GM04503 (cell line): ENCODE results near the gene CCDC159.
A peak's percentile ranks its signal among the peaks of the same experiment; 100 is the strongest.
"Not testable (repeated sequence)": the region's sequence is repeated elsewhere in the genome, so short reads cannot be mapped to it uniquely, and the experiment has no call there.

Experiments used
- DNase-seq: peaks from one replicate; pipeline ENCODE4 v3.0.0-alpha.2; 2012; ENCODE audit warnings: low read depth

The CCDC159 gene

DNA sequence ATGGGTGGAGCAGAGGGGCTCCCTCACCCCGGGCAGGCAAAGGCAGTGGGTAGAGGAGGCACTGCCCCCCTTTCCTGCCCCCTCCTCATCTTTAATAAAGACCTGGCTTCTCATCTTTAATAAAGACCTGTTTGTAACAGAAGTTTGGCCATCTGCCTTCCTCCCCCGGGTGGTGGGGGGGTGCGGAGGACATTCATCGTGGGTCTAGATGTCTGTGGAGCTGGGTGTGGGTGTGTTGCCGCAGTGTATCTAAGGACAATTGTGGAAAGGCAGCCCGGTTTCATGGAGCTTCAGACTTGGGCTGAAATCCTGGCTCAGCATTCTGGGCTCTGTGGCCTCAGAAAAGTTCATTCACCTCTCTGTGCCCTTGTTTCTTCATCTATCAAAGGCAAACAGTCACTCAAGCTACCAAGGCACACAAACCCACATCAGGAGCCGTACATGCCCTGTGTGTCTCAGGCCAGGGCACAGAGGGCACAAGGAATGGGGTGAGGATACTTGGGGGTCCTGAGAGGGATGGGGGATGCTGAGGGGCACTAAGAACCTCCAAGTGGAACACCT is 19.3 kb downstream of the CCDC159 start:
- no peak for DNase-seq

DNA sequence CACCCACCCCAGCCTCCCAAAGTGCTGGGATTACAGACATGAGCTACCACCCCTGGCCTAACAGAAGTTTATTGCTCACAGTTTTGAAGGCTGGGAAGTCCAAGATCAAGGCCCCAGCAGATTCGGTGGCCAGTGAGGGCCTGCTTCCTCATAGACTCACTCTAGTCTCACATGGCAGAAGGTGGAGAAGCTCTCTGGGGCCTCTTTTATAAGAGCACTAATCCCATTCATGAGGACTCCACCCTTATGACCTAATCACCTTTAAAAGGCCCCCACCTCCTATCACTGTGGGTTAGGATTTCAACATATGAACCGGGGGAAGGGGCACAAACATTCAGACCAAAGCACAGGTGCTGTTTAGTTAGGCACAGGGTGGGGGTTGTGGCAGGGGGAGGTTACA is 21.2 kb downstream of the CCDC159 start:
- no peak for DNase-seq

DNA sequence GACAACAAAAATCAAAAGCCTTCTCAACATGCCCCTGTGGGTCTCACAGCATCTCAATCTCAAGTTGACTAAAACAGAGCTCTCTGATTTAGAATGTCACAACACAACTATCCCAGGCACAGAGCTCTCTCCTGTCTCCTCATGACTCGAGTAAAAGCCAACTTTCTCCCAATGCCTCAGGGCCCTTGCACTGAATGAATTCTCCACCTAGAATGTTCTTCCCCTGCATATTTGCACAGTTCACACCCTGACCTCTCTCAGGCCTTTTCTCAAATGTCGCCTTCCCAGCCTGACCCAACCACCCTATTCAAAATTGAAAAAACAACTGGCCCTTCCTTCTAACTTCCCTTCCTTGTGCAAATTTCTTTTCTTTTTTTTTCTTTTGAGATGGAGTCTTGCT is 24.4 kb downstream of the CCDC159 start:
- no peak for DNase-seq

DNA sequence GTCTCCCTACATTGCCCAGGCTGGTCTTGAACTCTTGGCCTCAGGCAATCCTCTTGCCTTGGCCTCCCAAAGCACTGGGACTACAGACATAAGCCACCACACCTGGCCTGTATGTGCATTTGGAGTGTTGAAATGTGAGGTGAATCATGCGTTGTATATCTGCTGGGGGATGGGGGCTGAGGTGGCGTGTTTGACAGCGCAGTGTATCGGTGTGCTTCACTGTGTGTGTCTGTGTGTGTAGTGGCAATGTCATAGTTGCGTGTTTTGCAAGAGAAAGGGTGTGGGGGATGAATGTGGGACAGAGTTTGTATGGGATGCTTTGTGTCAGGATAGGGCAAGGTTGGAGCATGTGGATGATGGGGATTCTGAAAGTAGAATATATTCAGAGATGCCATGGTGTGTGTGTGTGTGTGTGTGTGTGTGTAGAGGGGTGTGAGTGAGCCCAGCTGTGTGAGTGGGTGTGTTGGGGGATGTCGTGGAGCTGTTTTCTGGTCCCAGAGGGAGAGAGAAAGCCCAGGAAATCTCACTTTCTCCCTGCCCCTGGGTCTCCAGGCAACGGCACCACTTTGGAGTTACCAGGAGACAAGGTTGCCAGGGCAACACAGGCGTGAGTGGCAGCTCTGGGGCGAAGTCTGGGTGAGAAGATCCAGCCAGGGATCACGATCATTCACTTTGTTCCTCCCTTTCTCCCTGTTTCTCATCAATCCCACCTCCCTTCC is 27.0 kb downstream of the CCDC159 start:
- no peak for DNase-seq

DNA sequence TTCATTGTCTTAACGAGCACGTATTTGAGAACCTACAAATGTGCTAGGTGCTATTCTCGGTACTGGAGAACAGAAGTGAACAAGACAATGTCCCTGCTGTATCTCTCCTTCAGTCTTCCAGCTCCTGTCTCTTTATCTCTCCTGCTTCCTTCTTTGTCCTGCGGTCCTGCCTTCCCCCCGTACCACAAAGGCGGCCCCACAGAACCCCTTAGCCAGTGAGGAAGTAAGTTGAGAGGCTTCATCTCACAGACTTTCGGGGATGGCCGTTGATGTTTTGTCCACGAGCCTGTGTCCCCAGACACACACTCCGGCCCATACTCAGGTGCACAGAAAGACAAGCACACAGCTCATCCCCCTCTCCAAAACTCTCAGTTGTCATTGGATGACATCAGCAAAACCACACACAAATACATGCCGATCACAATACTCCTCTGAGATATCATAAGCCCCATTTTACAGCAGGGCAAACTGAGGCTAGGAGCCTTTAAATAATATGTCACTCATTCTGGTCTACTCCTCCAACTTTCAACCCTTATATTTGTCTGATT is 27.6 kb downstream of the CCDC159 start:
- DNase-seq: no peak

DNA sequence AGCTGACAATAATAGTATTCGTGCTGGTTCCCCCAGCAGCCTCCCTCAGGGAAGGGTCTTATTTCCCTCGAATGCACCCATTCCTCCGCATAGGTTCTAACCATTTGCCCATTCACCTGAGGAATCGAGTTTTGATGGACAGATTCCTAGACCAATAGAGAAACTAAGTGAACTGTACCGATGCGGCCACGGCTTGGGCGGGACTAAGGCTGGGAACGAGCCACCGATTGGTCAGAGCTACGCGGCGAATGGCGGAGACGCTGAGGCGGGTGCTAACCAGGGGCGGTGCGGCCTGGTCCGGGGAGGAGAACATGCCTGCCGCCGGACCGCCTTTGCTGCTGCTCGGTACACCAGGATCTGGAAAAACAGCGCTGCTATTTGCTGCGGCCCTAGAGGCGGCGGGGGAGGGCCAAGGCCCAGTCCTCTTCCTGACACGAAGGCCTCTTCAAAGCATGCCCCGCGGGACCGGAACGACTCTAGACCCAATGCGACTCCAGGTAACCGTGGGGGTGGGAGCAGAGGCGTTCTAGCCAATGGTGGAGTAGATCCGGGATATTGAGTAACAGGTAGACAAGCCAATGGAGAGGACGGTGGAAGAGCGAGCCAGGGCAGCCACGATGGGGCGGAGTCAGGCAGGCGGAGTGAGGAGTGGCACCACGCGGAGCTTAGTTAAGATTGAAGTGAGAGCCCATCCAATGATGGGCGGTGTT is 28.3 kb downstream of the CCDC159 start, which contains the start of gene SWSAP1:
Gene SWSAP1 (plus strand): TSS at position 234 of the 710 bp plus-strand sequence. CDS start 15 bp downstream, at position 249.
- DNase-seq: peak; percentile 97

DNA sequence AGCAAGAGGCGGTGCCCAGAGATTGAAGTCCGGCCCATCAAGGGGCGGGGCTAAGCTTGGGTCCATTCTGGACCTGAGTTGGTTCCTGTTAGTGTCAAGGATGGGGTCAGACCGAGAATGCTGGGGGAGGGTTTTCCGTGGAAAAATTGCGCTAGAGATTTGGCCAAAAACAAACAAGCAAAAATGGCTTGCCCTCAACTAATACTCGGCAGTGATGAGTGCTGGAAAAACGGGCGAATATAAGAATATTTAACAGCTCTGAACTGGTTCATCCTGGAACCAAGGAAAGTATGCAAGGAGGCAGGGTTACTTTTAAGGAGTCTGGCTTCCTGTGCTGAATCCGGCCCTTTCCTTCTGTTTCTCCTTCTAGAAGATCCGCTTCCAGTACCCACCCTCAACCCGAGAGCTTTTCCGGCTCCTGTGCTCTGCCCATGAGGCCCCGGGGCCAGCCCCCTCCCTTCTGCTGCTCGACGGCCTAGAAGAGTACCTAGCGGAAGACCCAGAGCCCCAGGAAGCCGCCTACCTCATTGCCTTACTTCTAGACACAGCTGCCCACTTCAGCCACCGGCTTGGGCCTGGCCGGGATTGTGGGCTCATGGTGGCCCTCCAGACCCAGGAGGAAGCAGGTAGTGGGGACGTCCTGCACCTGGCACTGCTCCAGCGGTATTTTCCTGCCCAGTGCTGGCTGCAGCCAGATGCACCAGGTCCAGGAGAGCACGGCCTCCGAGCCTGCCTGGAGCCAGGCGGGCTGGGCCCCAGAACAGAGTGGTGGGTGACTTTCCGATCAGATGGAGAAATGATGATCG is 29.0 kb downstream of the CCDC159 start:
- no peak for DNase-seq

DNA sequence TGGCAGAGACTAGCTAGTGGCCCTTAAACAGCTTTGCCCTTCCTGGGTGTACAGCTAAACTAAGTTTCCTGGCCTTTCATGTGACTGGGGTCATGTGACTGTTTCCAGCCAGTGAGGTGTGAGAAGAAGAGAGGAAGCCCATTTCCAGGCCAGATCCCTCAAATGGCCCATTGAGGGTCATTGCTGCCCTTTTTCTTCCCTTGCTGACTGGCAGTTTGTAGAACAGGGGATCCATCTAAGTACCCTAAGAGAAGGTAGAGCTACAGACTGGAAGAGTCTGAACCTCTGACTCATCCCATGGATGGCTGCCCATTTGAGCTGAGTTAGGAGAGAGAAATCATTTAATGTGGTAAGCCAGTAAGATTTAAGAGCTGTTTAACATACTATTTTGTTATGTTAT is 30.9 kb downstream of the CCDC159 start:
- DNase-seq: peak; percentile 78

DNA sequence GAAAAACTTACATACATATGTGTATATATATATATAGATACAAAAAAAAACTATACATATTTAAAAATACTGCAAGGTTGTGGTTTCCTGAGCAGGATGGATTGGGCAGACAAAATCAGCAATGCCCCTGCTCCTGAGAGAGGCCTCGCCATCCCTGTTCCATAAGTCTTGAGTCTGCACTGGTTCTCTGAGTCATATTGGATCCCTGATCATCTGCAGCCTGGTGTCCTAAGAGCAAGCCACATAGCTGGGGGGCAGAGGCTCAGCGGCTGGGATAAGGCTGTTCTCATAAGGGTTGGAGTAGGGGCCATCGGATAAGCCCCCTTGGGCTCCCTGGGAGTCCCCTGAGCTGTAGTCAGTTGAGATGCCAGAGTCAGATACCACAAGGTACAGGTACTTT is 31.4 kb downstream of the CCDC159 start:
- no peak for DNase-seq

DNA sequence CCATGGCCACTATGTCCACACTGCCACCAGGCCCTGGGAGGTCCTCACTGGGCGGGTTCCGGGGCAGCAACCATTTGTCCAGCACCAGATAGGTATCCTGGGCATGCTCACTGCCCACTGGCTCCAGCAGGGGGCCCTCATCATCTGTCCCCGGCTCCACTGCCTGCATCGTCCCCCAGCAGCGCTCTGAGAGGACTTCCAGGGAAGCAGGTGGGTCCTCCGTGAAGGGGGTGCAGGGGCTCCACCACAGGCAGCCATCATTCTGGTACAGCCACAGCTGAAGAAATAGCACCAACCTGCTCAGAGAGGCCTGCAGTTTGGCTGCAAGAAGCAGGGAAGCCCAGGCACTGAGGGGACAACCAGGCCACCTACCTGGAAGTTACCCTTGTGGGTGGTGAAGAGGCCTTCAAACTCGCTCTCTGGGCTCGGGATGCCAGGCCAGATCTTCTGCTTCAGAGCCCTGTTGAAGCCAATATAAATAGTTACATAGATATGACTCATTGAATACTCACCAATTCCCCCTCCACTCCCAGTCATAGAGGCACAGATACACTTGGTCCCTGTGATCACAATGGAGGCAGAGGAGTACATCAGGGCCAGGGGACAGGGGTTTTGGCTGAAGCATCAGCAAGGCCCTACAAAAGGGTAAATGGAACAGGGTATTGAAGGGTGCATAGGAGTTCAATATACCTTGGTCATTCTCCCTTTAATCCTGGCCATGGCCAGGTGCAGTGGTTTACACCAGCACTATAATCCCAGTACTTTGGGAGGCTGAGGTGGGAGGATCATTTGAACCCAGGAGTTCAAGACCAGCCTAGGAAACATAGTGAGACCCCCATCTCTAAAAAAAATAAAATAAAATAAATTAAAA is 32.2 kb downstream of the CCDC159 start:
- DNase-seq: no peak

DNA sequence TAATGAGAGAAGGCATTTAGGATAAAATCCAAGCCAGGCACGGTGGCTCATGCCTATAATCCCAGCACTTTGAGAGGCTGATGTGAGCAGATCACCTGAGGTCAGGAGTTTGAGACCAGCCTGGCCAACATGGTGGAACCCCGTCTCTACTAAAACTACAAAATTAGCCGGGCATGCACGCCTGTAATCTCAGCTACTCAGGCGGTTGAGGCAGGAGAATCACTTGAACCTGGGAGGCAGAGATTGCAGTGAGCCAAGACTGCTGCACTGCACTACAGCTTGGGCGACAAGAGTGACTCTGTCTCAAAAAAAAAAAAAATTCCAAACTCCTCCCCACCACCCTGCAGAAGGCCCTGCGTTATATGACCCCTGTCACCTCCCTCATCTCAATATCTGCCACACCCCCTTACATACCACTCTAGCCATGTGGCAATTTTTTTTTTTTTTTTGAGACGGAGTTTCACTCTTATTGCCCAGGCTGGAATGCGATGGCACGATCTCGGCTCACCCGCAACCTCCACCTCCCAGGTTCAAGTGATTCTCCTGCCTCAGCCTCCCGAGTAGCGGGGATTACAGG is 33.0 kb downstream of the CCDC159 start:
- DNase-seq: not testable (repeated sequence)

DNA sequence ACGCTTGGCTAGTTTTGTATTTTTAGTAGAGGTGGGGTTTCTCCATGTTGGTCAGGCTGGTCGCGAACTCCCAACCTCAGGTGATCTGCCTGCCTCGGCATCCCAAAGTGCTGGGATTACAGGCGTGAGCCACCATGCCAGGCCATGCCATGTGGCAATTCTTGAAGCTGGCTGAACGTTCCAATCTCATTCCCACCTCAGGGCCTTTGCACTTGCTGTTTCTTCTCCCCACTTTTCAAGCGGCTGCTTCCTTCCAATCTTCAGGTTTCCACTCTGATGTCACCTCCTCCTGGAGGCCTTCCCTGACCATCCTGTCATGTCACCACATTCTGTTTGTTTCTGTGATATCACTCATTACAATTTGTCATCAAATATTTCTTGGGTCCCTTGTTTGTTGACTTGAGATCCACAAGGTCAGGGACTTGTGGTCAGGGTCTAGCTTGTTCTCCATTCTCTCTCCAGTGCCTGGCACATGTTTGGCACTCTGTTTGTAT is 33.6 kb downstream of the CCDC159 start:
- no peak for DNase-seq

DNA sequence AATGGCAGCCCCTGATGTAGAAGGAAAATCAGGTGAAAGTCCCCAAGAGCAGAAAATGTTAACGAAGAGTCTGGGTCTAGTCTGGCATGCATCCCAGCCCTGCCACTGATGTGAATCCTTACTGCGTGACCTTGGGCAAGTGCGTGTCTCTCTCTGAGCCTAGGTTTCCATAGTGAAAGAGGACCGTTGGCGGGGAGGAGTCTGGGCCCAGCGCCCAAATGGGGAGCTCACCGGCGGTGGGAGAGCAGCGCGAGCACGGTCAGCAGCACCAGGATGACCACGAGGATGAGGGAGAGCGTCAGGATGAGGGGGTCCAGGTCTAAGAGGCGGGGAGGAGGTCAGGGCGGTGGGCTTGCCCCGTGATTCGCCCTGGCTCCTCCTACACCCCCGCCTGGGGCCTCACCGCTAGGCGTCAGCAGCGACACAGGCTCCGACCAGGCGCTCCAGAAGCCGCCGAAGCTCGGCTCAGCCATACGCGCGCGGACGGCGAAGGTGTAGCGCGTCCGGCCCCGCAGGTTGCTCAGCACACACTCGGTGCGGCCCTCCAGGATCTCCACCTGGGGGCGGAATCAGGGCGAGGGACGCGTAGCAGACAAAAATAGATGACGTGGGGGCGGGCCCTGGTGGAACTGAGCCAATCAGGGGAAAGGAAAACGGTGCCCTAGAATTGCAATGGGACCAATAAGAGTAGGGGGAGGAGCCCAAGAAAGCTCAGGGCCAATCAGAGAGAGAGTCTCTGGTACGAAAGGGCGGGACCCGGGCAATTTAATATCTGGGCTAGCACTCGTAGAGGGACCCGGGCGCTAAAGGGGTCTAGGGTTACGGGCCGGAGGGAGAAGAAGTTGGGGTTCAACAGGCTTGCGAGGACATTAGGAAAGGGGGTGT is 34.6 kb downstream of the CCDC159 start:
- DNase-seq: peak; percentile 73

DNA sequence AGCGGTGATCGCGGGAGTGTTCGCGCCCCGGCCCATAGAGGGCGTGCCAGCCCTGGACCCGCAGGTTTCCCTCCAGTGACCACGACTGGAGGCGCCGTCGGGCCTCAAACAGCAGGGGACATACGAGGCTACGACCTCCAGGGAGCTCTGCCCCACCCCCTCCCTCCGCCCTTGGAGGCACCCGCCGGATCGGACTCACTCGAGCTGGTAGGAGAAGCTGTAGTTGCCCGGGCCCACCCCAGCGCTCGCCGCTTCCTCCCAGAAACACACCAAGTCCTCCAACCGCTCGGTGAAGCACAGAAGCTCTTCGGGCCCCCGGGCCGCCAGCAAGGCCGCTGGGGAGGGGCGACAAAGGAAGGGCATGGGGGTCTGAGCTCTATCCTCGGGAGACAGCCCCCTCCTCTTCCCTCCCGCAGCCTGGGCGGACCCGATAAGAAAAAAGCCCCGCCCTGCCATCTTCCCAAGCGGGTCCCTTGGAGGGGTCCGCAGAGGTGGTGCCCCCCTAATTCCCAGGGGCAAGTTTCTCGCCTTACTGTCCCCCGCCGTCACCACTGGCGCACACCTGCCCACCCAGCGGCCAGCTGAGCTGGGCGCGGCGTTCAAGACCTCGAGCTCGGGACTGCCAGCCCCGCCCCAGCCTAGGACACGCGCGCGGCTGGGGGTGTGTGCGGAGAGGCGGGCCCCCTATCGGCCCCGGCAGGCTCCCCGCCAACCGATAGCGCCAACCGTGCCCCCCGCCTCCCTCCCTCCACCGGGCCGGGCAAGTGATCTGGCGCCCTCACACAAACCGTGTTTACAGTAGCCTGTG is 36.8 kb downstream of the CCDC159 start:
- no peak for DNase-seq

DNA sequence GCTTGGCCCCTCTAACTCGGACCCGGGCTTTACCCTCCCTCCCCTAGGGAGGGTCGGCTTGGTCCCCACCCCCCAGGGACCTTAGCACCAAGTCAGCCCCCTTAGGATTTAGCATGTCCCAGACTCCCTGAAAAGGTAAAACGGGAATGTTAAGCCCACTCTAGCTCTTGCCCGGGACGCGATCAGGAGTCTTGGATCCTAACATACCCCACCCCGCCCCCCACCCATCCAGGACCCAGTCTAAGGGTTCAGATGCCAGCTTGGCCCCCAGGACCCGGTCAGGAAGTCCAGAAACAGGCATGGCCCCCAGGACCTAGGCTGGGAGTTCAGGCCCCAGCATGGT is 37.4 kb downstream of the CCDC159 start:
- no peak for DNase-seq

DNA sequence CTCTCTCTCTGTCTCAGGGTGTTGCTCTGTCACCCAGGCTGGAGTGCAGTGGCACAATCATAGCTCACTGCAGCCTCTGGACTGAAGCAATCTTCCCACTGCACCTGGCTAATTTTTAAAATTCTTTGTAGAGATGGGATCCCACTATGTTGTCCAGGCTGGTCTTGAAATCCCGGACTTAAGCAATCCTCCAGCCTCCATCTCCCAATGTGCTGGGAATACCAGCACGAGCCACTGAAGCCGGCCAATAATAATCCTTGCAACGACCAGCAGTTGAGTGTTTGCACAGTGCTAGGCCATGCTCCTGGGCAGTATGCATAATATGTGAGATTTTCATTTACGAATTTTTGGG is 38.4 kb downstream of the CCDC159 start:
- no peak for DNase-seq

DNA sequence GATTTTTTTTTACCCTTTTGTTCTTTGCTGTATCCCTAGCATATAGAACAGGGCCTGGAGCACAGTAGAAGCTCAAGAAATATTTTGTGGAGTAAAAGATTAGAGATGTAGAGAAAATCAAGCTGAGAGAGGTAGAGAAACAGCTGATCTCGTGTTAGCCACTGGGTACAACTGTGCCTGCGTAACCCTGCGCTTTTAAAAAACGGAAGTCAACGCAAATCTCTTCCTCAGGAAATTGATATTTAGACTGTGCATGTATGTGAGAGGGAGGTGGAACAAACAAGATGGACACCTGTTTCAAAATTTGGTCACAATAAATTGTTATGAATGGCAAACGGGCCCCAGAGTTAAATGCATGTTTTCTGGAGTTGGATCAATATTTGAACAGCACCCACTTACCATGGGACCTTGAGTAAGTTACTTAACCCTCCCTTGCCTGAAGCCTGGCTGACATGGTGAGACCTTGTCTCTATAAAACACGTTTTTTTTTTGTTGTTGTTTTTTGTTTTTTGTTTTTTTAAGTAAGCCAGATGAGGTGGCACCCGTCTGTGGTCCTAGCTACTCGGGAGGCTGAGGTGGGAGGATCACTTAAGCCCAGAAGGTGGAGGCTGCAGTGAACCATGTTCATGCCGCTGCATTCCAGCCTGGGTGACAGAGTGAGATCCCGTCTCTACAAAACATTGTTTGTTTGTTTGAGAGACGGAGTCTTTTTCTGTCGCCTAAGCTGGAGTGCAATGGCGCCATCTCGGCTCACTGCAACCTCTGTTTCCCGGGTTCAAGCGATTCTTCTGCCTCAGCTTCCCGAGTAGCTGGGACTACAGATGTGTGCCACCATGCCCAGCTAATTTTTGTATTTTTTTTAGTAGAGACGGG is 41.1 kb downstream of the CCDC159 start:
- DNase-seq: no peak

DNA sequence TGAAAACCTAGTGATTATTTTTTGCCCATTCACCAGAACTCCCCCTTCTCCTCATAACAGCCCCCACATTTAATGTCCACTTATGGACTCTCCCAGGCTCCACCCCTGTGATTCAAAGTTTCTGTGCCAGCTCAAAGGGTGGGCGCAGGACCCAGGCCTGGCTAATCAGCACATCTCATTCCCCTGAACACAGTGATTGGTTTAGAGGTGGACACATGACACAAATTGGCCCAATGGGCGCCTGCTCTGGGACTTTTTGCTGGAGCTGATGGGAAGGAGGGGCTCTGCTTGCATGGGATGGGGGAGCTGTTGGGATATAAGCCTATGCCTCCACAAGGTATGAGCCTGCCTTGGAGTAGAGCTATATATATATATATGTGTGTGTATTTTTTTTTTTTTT is 44.0 kb downstream of the CCDC159 start:
- DNase-seq: no peak
